Stimulated activated CD4-positive, alpha-beta T cell treated with anti-CD3 and anti-CD28 coated beads, Interleukin-1b, Interleukin-23, amount 100 ng/mL, for 48 hours (primary cell): ENCODE results near the gene RFPL2.
"Not testable (repeated sequence)": the region's sequence is repeated elsewhere in the genome, so short reads cannot be mapped to it uniquely, and the experiment has no call there.

Experiments used
- DNase-seq: peaks from one replicate; pipeline ENCODE4 v3.0.0-alpha.2; 2020

RFPL2 gene

GRCh38 chr22:32205974-32206773 is 1.3 kb upstream of the RFPL2 start:
- no peak for DNase-seq

- DNase-seq: no peak
Observed at GRCh38 chr22:32204040-32204855, 625 bp downstream of the RFPL2 start.

- no peak for DNase-seq
Observed at GRCh38 chr22:32203181-32204039, 1.5 kb downstream of the RFPL2 start.

DNA sequence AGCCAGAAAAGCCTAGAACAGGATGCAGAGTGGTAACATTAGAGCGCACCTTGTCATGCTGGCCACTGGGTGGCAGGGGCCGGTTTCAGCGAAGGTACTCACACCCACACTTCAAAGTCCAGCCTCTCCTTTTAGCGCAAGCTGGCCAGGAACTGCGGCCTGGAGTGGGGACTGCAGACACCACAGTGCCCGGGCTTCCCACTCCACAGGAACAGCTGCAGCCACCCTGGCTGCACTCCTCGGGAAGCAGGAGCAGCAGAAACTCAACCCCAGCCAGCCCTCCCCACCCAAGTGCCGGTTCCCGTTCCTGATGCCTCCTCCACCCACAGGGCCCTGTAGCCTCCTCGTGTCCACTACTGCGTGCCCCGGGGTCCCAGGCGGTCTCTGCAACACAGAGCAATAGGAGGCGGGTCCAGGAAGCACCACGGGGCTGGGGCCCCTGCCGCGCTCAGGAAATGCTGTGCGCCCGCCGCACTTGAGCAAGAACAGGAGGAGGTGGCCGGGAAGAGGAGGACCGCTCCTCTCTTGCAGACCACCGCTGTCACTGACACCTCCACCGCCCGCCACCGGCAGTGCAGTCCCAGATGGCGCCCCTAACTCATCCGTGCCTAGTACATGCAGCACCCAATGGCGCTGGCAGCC is 2.2 kb downstream of the RFPL2 start:
- peak; percentile 30 for DNase-seq

DNA sequence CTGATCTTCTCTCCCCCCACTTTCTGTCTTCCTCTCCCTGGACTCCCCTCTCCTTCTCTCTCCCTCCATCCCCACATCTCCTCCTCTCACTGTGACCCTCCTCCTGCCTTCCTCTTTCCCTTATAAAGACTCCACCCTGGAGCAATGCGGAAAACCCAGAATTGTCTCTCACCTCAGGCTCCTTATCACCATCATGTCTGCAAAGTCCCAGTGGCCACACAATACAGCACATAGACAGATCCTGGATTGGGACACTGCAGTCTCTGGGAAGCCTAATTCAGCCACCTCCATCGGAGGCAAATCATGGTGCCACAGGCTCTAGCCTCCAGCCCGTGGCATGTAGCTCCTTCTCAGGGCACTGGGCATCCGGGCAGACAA is 2.7 kb downstream of the RFPL2 start:
- DNase-seq: no peak

- DNase-seq: no peak
Observed at GRCh38 chr22:32200752-32201151, 4.1 kb downstream of the RFPL2 start.

DNA sequence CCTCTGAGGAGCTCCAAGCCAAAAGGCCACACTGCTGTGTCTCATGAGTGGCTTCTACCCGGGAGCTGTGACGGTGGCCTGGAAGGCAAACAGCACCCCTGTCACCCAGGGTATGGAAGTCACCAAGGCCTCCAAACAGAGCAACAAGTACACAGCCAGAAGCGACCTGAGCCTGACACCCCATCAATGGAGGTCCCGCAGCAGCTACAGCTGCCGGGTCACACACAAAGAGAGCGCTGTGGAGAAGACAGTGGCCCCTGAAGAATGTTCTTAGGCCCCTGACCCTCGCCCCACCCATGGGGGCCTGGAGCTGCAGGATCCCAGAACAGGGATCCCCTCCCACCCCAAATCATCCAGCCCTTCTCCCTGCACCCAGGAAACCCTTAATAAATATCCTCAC is 4.9 kb downstream of the RFPL2 start:
- no peak for DNase-seq

GRCh38 chr22:32199341-32199740 is 5.5 kb downstream of the RFPL2 start:
- no peak for DNase-seq

DNA sequence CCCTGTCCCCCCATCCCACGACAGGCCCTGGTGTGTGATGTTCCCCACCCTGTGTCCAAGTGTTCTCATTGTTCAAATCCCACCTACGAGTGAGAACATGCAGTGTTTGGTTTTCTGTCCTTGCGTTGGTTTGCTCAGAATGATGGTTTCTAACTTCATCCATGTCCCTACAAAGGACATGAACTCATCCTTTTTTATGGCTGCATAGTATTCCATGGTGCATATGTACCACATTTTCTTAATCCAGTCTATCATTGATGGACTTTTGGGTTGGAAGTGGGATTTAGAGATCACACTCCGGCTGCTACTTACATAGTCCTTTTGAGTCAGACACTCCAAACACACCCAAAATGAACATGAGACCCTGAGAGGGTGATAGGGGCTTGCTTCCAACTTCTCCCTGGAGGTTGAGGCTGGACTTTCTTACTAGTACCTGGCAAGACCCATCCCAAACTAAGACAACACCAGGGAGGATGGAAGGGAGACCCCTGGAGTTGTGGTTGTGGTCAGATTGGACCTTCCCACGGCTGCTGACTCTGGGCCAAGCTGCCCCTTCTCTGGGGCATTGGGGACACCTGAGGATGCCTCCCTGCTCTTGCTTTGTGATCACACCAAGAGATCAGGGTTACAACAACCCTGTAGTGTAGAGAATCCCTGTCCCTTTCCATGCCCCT is 7.2 kb downstream of the RFPL2 start:
- not testable (repeated sequence) for DNase-seq

DNA sequence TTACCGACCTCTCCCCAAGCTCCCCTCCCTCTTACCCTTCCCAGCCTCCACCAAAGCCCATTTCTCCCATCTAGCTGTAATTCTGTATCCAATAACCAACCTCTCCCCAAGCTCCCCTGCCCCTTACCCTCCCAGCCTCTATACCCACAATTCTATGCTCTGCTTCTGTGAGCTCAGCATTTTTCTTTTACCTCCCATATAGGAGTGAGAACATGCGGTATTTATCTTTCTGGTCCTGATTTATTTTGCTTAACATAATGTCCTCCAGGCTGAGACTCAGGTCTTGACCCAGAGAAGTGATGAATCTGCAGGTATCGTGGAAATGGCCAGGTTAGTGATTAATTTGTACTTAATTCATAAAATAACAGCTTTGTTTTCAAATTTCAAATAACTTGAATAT is 9.0 kb downstream of the RFPL2 start:
- DNase-seq: not testable (repeated sequence)

GRCh38 chr22:32193346-32193745 is 11.5 kb downstream of the RFPL2 start:
- DNase-seq: not testable (repeated sequence)

GRCh38 chr22:32191021-32191420 is 13.9 kb downstream of the RFPL2 start:
- DNase-seq: not testable (repeated sequence)

DNA sequence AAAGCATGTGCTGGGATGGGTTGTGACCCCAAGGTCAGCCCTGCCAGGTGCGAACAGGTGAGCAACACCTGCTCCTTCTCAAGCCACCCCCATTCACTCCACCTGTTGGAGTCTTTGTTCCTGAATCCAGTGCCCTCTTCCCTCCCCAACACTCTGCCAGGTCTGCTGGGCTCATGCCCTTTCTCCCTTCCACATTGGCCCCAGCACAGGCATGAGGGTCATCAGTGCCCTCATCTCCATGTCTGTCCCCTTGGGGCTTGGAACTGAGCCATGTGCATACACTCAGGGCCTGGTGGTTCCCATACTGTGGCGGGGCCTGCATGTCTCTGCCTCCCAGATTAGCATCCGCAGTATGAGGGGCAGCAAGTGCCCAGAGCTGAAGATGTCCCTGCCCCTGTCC is 19.1 kb downstream of the RFPL2 start:
- DNase-seq: no peak

- no peak for DNase-seq
Observed at GRCh38 chr22:32183625-32184024, 21.2 kb downstream of the RFPL2 start.

GRCh38 chr22:32181043-32181442 is 23.8 kb downstream of the RFPL2 start:
- DNase-seq: no peak

GRCh38 chr22:32177221-32177765 is 27.6 kb downstream of the RFPL2 start:
- no peak for DNase-seq

GRCh38 chr22:32175683-32176644 is 28.9 kb downstream of the RFPL2 start:
- DNase-seq: no peak

- no peak for DNase-seq
Observed at GRCh38 chr22:32175115-32175514, 29.8 kb downstream of the RFPL2 start.

DNA sequence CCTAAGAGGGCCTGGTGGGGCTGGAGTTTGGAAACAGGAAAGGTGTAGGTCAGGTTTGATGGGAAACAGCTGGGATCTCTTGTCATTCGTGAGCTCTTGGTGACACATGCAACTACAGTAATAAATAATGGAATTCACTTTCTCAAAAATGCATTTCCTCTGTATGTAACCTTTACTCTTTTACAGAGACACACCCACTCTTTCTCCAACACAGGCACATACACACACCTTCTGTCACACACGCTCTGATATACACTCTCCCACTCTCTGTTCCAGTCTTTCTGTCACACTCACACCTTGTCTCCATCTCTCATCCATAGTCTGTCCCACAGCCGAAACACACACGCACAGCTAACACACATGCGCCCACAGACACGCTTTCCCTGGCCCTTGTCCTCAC is 39.2 kb downstream of the RFPL2 start:
- no peak for DNase-seq

GRCh38 chr22:32164075-32164860 is 40.6 kb downstream of the RFPL2 start:
- no peak for DNase-seq
